Measurements from ENCODE around the gene KLHL6. TPM values are rescaled to one million over a fixed set of nuclear protein-coding genes. Genes with fewer than 3 reads are reported as not detected.

KLHL6 gene
- total and polyA plus RNA-seq, 5 donors: 1.1 to 1.7 (median 1.5) TPM

DNA sequence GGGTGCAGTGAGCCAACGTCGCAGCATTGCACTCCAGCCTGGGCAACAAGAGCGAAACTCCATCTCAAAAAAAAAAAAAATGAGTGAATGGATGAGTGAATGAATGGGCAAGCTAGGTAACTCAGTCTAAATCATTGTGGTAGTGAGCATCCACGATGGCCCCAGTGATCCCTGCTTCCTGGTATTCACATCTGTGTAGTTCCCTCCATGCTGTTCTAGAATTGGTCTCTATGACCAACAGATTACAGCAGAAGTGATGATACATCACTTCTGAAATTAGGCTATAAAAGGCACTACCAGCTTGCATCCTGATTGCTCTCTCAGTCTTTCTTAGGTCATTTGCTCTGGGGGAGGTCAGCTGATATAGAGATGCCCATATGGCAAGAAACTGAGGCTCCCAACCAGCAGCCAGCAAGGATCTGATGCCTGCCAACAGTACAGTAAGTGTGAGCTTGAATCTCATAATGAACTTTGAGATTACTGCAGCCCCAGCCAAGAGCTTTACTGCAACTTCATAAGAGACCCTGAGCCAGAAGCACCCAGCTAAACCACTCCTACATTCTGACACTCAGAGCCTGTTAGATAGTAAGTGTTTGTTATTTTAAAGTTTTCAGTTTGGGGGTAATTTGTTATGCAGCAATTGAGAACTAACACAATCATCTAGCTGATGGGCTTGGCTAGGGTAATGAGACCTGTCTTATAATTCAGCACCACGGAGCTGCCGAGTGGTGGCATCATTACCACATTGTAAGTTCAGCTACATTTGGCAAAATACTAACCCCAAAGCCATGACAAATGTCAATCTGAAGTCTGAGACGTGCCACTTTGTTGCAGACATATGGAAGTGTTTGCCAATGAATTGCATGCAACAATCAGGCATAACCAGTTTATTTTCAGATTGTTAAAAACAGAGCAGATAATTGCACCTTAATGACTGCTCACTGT, 53.0 kb downstream of the KLHL6 start:
- H3K4me3 ChIP-seq (ENCODE audit: low read length): no peak overlapping the region
- H3K27ac ChIP-seq (ENCODE audit: low read length): no peak overlapping the region
- intact Hi-C loops (cut with DNase I): loop anchor here (2.0 to 10.0 kb wide), 3 partner anchors 262 to 265 kb away; no protein-coding TSS in a partner anchor
- ATAC-seq (peak; percentile 59 to 70), DNase-seq (peak in 1 of 3 donors; percentile 63)
- 70% methylated on average over 7 of the region's 7 CpGs for WGBS
- no peaks in the 10 kb centered on the region for H3K9me3 ChIP-seq (ENCODE audit: control insufficient read depth, low read length)
- no peaks in the 10 kb centered on the region for H3K27me3 ChIP-seq (ENCODE audit: control insufficient read depth, insufficient read depth)
- H3K4me1 ChIP-seq (ENCODE audit: control insufficient read depth, insufficient read depth, low read length): no peaks in the 10 kb centered on the region

DNA sequence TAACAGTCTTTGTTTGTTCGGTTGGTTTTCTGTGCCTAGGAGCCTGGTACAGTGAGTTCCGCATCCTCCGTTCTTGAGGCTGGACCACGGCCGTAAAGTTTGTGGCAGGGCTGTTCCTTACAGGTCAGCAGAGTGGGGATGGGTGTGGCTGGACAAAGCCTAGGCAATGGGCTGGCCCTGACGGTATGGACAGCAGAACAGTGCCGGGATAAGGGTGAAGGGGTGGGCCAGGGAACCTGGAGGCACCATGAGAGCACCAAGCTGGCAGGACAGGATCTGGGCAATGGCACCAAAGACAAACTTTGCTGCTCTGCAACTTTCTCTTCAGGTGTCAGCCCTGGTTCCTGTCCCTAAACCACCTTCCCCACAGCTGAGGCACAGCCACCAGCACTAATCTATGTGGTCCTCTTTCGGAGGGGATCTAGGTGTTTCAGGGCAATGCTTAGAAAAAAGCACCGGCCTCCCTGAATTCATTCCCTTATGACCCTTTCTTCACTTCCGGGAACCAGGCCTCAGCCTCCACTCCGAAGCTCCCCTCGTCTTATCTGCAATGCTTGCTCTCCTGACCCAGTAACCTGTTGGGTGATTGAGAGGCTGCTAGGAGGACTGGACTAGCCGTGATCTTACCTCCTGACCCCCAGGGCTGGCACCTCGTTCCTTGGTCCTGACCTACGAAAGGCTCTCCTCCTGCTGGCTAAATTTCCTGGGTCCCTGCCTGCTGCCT, 54.4 kb downstream of the KLHL6 start:
- intact Hi-C loops (cut with DNase I): loop anchor here in 2 of 4 donors (5.0 to 10.0 kb wide), 2 partner anchors 264 to 266 kb away; no protein-coding TSS in a partner anchor
- H3K27me3 ChIP-seq (ENCODE audit: control insufficient read depth, insufficient read depth): no peaks in the 10 kb centered on the region
- H3K9me3 ChIP-seq (ENCODE audit: control insufficient read depth, low read length): no peaks in the 10 kb centered on the region
- H3K27ac ChIP-seq (ENCODE audit: low read length): no peak overlapping the region
- WGBS: 88% methylated on average over 15 of the region's 15 CpGs
- no peak overlapping the region for H3K4me3 ChIP-seq (ENCODE audit: low read length)
- ATAC-seq (no peak), DNase-seq (no peak)
- H3K4me1 ChIP-seq (ENCODE audit: control insufficient read depth, insufficient read depth, low read length): no peaks in the 10 kb centered on the region

DNA sequence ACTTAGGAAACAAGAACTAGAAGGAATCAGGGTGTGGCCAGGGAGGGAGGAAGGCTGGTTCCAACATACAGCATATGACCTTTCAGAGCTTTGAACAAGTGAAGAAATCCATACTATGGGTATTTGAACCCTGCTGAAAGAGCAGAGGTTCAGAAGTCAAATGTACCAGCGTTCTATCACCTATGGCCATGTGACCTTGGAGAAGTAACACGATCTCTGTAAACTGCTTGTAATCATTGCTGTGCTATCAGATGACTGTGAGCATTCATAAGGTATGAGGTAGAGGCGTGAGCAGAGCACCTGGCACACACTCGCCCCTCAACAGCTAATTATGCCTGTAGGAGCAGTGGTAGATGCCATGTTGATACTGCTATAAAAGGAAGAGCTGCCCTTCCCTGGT, 55.2 kb downstream of the KLHL6 start:
- intact Hi-C loops (cut with DNase I): loop anchor here in 2 of 4 donors (5.0 to 10.0 kb wide), 2 partner anchors 264 to 267 kb away; no protein-coding TSS in a partner anchor
- no peak overlapping the region for H3K27ac ChIP-seq (ENCODE audit: low read length)
- DNase-seq (no peak), ATAC-seq (no peak)
- H3K9me3 ChIP-seq (ENCODE audit: control insufficient read depth, low read length): no peaks in the 10 kb centered on the region
- no peaks in the 10 kb centered on the region for H3K27me3 ChIP-seq (ENCODE audit: control insufficient read depth, insufficient read depth)
- no peaks in the 10 kb centered on the region for H3K4me1 ChIP-seq (ENCODE audit: control insufficient read depth, insufficient read depth, low read length)
- 89% methylated on average over 4 of the region's 4 CpGs for WGBS
- H3K4me3 ChIP-seq (ENCODE audit: low read length): no peak overlapping the region

DNA sequence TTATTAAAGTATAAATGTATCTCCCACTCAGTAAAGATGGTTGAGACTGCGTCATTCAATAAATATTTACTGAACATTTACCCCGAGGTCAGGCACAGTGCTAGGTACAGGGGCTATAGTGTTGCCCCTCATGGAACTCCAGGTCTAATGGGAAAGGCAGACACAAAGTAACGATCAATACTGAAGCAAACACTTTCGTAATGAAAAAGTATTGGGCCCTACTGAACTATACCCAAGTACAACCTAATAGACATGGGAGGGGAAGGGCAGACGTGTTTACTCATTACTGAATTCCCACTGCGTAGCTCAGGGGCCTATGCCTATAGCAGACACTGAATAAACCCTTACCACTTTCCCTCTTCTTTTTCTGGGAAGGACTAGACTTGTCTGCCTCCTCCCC, 56.9 kb downstream of the KLHL6 start:
- no peaks in the 10 kb centered on the region for H3K9me3 ChIP-seq (ENCODE audit: control insufficient read depth, low read length)
- no peak for DNase-seq
- H3K4me3 ChIP-seq (ENCODE audit: low read length): no peak overlapping the region
- intact Hi-C loops (cut with DNase I): no loop called here
- H3K27ac ChIP-seq (ENCODE audit: low read length): no peak overlapping the region
- ATAC-seq: no peak
- H3K27me3 ChIP-seq (ENCODE audit: control insufficient read depth, insufficient read depth): no peaks in the 10 kb centered on the region
- no peaks in the 10 kb centered on the region for H3K4me1 ChIP-seq (ENCODE audit: control insufficient read depth, insufficient read depth, low read length)
- WGBS: 94% methylated on average over 6 of the region's 6 CpGs

DNA sequence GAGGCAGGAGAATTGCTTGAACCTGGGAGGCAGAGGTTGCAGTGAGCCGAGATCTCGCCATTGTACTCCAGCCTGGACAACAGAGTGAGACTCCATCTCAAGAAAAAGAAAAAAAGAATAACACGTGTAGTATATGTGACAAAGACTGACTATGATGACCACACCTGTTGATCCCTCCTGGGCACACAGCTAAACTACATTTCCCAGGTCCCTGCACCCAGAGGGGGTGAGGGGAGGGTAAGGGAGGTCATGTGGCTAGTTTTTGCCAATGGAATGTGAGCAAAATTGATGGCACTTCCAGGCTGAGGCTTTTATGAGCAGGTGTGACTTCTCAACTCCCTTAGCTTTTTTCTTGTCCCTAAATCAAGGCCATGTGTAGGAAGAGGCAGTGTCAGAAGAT, 58.2 kb downstream of the KLHL6 start:
- intact Hi-C loops (cut with DNase I): no loop called here

DNA sequence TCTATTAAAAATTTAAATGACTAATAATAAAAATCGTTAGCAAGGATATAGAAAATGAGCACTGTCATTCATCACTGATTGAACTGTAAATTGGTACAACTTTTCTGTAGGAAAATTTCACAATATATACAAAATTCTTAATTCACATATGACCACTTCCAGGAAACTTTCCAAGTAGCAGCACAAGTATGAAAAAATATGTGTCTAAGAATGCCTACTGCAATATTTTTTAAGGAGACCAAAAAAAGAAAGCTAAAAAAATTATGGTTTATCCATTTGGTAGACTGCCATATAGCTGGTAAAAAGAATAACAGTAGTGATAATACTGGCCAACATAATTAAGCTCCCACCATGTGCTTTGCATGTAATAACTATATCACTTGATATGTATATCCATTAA, 59.2 kb downstream of the KLHL6 start:
- intact Hi-C loops (cut with DNase I): no loop called here
- WGBS: 93% methylated on average over 1 of the region's 1 CpG
- ATAC-seq (no peak), DNase-seq (no peak)
- no peaks in the 10 kb centered on the region for H3K9me3 ChIP-seq (ENCODE audit: control insufficient read depth, low read length)
- no peaks in the 10 kb centered on the region for H3K4me1 ChIP-seq (ENCODE audit: control insufficient read depth, insufficient read depth, low read length)
- H3K4me3 ChIP-seq (ENCODE audit: low read length): no peak overlapping the region
- H3K27ac ChIP-seq (ENCODE audit: low read length): no peak overlapping the region
- H3K27me3 ChIP-seq (ENCODE audit: control insufficient read depth, insufficient read depth): no peaks in the 10 kb centered on the region

More for the DNA sequence above, 58.2 kb downstream of the KLHL6 start:
- whole genome bisulfite sequencing: 95% methylated on average over 3 of the region's 3 CpGs
- no peaks in the 10 kb centered on the region for H3K4me1 ChIP-seq (ENCODE audit: control insufficient read depth, insufficient read depth, low read length)
- no peak overlapping the region for H3K4me3 ChIP-seq (ENCODE audit: low read length)
- no peaks in the 10 kb centered on the region for H3K9me3 ChIP-seq (ENCODE audit: control insufficient read depth, low read length)
- H3K27me3 ChIP-seq (ENCODE audit: control insufficient read depth, insufficient read depth): no peaks in the 10 kb centered on the region
- no peak overlapping the region for H3K27ac ChIP-seq (ENCODE audit: low read length)
- ATAC-seq: no peak
- DNase-seq: no peak

DNA sequence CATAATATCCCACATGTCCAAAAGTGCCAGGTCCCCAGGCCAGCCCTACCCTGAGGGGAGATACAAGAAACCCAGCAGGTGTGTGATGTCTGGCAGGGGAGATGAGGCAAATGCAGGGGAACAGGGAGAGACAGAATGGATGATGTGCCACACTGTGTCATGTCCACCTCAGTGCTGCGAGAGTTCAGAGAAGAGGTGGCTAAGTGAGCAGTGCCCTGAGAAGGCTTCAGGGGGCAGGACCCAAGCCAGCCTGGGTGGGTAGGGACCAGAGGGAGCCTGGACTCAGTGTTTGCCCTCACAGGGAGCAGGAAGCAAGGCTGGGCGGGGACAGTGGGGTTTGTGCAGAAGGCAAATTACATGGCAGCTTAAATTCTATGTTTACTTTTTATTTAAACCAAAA, 61.2 kb downstream of the KLHL6 start:
- no peaks in the 10 kb centered on the region for H3K9me3 ChIP-seq (ENCODE audit: control insufficient read depth, low read length)
- H3K27ac ChIP-seq (ENCODE audit: low read length): no peak overlapping the region
- DNase-seq (no peak), ATAC-seq (peak in 1 of 2 donors; percentile 23)
- intact Hi-C loops (cut with DNase I): no loop called here
- H3K4me1 ChIP-seq (ENCODE audit: control insufficient read depth, insufficient read depth, low read length): no peaks in the 10 kb centered on the region
- H3K27me3 ChIP-seq (ENCODE audit: control insufficient read depth, insufficient read depth): no peaks in the 10 kb centered on the region
- H3K4me3 ChIP-seq (ENCODE audit: low read length): no peak overlapping the region
- 88% methylated on average over 2 of the region's 2 CpGs for WGBS

DNA sequence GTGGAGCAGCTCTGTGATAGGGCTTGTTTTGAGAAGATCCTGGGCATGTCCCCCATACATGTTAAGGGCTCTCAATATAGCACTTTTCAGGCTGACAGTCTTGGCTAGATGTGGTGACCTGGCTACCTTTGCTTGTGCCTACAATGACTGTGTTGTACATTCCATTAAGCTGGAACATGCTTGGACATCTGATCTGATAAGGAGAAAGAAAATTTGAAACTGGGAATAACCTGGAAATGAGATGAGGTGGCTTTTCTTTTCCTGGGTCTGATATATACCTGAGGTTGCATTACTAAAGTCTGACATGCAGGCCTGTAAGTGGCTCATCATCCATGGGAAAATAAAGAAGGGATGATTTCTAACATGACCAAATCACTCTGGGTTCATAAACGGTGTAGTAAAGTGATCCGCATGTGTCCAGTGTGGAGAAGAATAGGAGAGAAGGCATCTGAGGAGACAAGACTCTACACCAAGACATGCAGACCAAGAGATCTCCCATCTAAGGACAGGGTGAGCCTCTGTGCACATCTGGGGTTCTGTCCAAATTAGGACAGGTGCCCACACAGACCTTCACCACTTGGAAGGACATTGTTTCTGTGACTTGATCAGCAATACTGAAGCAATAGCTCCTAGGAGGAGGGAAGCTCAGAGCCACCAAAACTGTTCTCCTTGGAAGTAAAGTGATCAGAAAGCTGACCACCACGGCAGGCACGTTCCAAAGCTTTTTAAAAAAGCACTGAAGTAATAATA, 62.0 kb downstream of the KLHL6 start:
- ATAC-seq (no peak), DNase-seq (no peak)
- 92% methylated on average over 4 of the region's 4 CpGs for WGBS
- no peak overlapping the region for H3K4me3 ChIP-seq (ENCODE audit: low read length)
- no peaks in the 10 kb centered on the region for H3K27me3 ChIP-seq (ENCODE audit: control insufficient read depth, insufficient read depth)
- H3K27ac ChIP-seq (ENCODE audit: low read length): no peak overlapping the region
- no peaks in the 10 kb centered on the region for H3K4me1 ChIP-seq (ENCODE audit: control insufficient read depth, insufficient read depth, low read length)
- intact Hi-C loops (cut with DNase I): no loop called here
- H3K9me3 ChIP-seq (ENCODE audit: control insufficient read depth, low read length): no peaks in the 10 kb centered on the region

DNA sequence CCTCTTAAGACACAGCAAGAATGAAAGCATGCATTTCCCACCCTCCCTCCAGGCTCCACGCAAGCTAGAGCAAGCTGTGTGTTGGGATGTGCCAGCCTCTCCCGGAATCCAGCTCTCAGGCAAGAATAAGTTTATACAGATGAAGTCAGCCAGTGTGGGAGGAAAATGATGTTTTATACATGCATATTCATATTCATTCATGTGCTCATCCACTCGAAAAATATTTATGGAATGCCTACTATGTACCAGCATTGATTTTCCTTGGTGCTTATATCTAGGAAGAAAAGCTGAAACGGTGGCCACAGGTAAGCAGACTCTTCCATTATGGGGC, 62.7 kb downstream of the KLHL6 start:
- no peaks in the 10 kb centered on the region for H3K9me3 ChIP-seq (ENCODE audit: control insufficient read depth, low read length)
- no peaks in the 10 kb centered on the region for H3K4me1 ChIP-seq (ENCODE audit: control insufficient read depth, insufficient read depth, low read length)
- intact Hi-C loops (cut with DNase I): no loop called here
- ATAC-seq (no peak), DNase-seq (no peak)
- WGBS: 77% methylated on average over 4 of the region's 4 CpGs
- H3K27me3 ChIP-seq (ENCODE audit: control insufficient read depth, insufficient read depth): no peaks in the 10 kb centered on the region
- no peak overlapping the region for H3K27ac ChIP-seq (ENCODE audit: low read length)
- no peak overlapping the region for H3K4me3 ChIP-seq (ENCODE audit: low read length)

DNA sequence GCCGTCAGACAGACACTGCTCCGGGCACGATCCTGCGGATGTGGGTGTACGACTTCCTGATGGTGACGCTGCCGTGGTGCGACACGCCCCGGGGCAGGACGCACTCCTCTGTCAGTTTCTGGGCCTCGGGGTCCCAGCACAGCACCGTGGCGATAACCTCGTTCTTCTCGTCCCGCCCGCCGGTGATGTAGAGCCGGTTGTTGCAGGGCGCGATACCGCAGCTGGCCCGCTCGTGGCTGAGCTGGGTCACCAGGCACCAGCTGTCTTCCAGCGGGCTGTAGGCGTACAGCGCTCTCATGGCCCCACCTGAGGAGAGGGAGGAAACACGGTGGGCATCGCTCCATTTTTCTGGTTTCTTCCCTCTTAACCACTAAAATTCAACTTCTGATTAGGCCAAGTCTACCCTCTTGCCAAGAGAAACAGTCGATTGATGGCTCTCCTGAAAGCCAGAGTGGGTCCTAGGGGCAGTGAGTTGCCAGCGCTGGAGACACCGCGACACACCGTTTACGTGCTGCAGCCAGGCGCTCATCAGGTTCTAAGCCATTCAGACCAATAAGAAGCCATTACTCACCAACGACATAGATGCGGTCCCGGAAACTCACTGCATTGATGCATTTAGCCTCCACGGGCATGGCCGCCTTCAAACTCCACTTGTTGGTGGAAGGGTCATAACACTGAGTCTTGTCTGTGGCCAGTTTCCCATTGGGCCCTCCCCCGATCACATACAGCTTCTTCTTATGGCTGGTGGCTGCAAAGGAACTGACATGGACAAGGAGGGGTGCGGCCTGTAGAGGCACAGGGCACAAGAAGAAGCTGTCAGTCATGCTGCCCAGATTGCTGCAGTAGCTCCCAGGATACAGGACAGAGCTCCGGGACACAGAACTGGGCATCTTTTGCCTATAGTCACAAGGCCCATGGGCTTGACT, 63.3 kb downstream of the KLHL6 start:
- no peaks in the 10 kb centered on the region for H3K9me3 ChIP-seq (ENCODE audit: control insufficient read depth, low read length)
- intact Hi-C loops (cut with DNase I): no loop called here
- H3K27ac ChIP-seq (ENCODE audit: low read length): no peak overlapping the region
- no peaks in the 10 kb centered on the region for H3K4me1 ChIP-seq (ENCODE audit: control insufficient read depth, insufficient read depth, low read length)
- no peak overlapping the region for H3K4me3 ChIP-seq (ENCODE audit: low read length)
- H3K27me3 ChIP-seq (ENCODE audit: control insufficient read depth, insufficient read depth): no peaks in the 10 kb centered on the region
- ATAC-seq (no peak), DNase-seq (peak in 1 of 3 donors; percentile 37)
- WGBS: 91% methylated on average over 45 of the region's 45 CpGs

Data from right cardiac atrium (tissue), 5 donors.